Mucosa of rectum (tissue), 2 donors: ENCODE data around the gene RPP40.
"Not testable (repeated sequence)": the region's sequence is repeated elsewhere in the genome, so short reads cannot be mapped to it uniquely, and the experiment has no call there.

ENCODE experiments used
- H3K27ac ChIP-seq, 2 donors: one replicate each; pipeline ENCODE4 v1.7.0; 2013; ENCODE audit warnings: inconsistent platforms in 2 of 2, low read depth in 2 of 2, low read length in 2 of 2
- H3K27me3 ChIP-seq, 2 donors: one replicate each; pipeline ENCODE4 v1.7.0; 2013; ENCODE audit warnings: low read length in 2 of 2; ENCODE audit not compliant: control insufficient read depth in 2 of 2, insufficient read depth in 2 of 2
- H3K36me3 ChIP-seq, 2 donors: one replicate each; pipeline ENCODE4 v1.7.0; 2013; ENCODE audit warnings: low read length in 2 of 2; ENCODE audit not compliant: control insufficient read depth in 2 of 2, insufficient read depth in 2 of 2
- H3K4me1 ChIP-seq, 2 donors: one replicate each; pipeline ENCODE4 v1.7.0; 2013; ENCODE audit warnings: low read length in 2 of 2, mild to moderate bottlenecking in 1 of 2; ENCODE audit not compliant: control insufficient read depth in 2 of 2, insufficient read depth in 2 of 2
- H3K4me3 ChIP-seq, 2 donors: one replicate each; pipeline ENCODE4 v1.7.0; 2013; ENCODE audit warnings: low read length in 2 of 2
- H3K9ac ChIP-seq, 2 donors: one replicate each; pipeline ENCODE4 v1.7.0; 2013; ENCODE audit warnings: low read length in 2 of 2, low read depth in 1 of 2, mild to moderate bottlenecking in 1 of 2
- H3K9me3 ChIP-seq, 2 donors: one replicate each; pipeline ENCODE4 v1.7.0; 2013; ENCODE audit warnings: low read length in 2 of 2; ENCODE audit not compliant: control insufficient read depth in 2 of 2
- donor health status: healthy.
- donor health status: Normal muscosa, but diverticular disease.

The RPP40 gene

GRCh38 chr6:5023923-5024322, 20.1 kb upstream of the RPP40 start:
- Histone ChIP-seq H3K27ac (no peak overlapping the region), H3K9ac (no peak overlapping the region), H3K9me3 (no peaks in the 10 kb centered on the region), H3K27me3 (no peaks in the 10 kb centered on the region), H3K4me1 (peaks cover 3 to 11% of the 10 kb centered on the region in 2 donors), H3K36me3 (no peaks in the 10 kb centered on the region), H3K4me3 (no peak overlapping the region)

GRCh38 chr6:5020142-5020541, 16.3 kb upstream of the RPP40 start:
- Histone ChIP-seq H3K4me3 (no peak overlapping the region), H3K4me1 (no peaks in the 10 kb centered on the region), H3K9me3 (no peaks in the 10 kb centered on the region), H3K9ac (no peak overlapping the region), H3K27me3 (no peaks in the 10 kb centered on the region), H3K36me3 (no peaks in the 10 kb centered on the region), H3K27ac (no peak overlapping the region)

- Histone ChIP-seq H3K36me3 (no peaks in the 10 kb centered on the region), H3K9me3 (no peaks in the 10 kb centered on the region), H3K4me3 (no peak overlapping the region), H3K27me3 (no peaks in the 10 kb centered on the region), H3K27ac (no peak overlapping the region), H3K4me1 (no peaks in the 10 kb centered on the region), H3K9ac (no peak overlapping the region)
Measured at GRCh38 chr6:5014072-5014561, 10.3 kb upstream of the RPP40 start.

GRCh38 chr6:5012519-5012918, 8.7 kb upstream of the RPP40 start:
- no peaks in the 10 kb centered on the region for H3K9me3 ChIP-seq
- H3K36me3 ChIP-seq = no peaks in the 10 kb centered on the region
- H3K27me3 ChIP-seq = no peaks in the 10 kb centered on the region
- H3K4me1 ChIP-seq = no peaks in the 10 kb centered on the region
- H3K9ac ChIP-seq = no peak overlapping the region
- H3K4me3 ChIP-seq = no peak overlapping the region
- H3K27ac ChIP-seq = no peak overlapping the region

GRCh38 chr6:5011346-5011745, 7.5 kb upstream of the RPP40 start:
- no peak overlapping the region for H3K4me3 ChIP-seq
- H3K9ac ChIP-seq = no peak overlapping the region
- no peaks in the 10 kb centered on the region for H3K4me1 ChIP-seq
- no peak overlapping the region for H3K27ac ChIP-seq
- no peaks in the 10 kb centered on the region for H3K9me3 ChIP-seq
- H3K36me3 ChIP-seq = no peaks in the 10 kb centered on the region
- H3K27me3 ChIP-seq = no peaks in the 10 kb centered on the region

- Histone ChIP-seq H3K4me1 (peaks cover 5% of the 10 kb centered on the region in 2 donors), H3K27ac (no peak overlapping the region), H3K4me3 (no peak overlapping the region), H3K27me3 (no peaks in the 10 kb centered on the region), H3K36me3 (no peaks in the 10 kb centered on the region), H3K9me3 (no peaks in the 10 kb centered on the region), H3K9ac (no peak overlapping the region)
Measured at GRCh38 chr6:5007531-5007930, 3.7 kb upstream of the RPP40 start.

GRCh38 chr6:5006222-5006621, 2.4 kb upstream of the RPP40 start:
- Histone ChIP-seq H3K4me1 (peaks cover 5% of the 10 kb centered on the region in 2 donors), H3K27me3 (no peaks in the 10 kb centered on the region), H3K9ac (no peak overlapping the region), H3K4me3 (no peak overlapping the region), H3K36me3 (peaks cover 4 to 6% of the 10 kb centered on the region in 2 donors), H3K27ac (no peak overlapping the region), H3K9me3 (no peaks in the 10 kb centered on the region)

GRCh38 chr6:5005038-5005433, 1.2 kb upstream of the RPP40 start:
- H3K9me3 ChIP-seq, H3K4me1 ChIP-seq, H3K36me3 ChIP-seq, H3K9ac ChIP-seq, H3K27ac ChIP-seq, H3K27me3 ChIP-seq, H3K4me3 ChIP-seq: not testable (repeated sequence)

GRCh38 chr6:5004373-5005037, 668 bp upstream of the RPP40 start:
- peak overlapping the region; percentile 75 to 86 for H3K9ac ChIP-seq
- H3K4me3 ChIP-seq = peak overlapping the region; percentile 91 to 98
- peaks cover 4 to 7% of the 10 kb centered on the region in 2 donors for H3K36me3 ChIP-seq
- peaks cover 5% of the 10 kb centered on the region in 2 donors for H3K4me1 ChIP-seq
- H3K9me3 ChIP-seq = no peaks in the 10 kb centered on the region
- peak overlapping the region; percentile 81 to 82 for H3K27ac ChIP-seq
- no peaks in the 10 kb centered on the region for H3K27me3 ChIP-seq

- H3K9me3 ChIP-seq = no peaks in the 10 kb centered on the region
- no peak overlapping the region for H3K9ac ChIP-seq
- peaks cover 5% of the 10 kb centered on the region in 2 donors for H3K4me1 ChIP-seq
- H3K4me3 ChIP-seq = no peak overlapping the region
- peaks cover 10 to 17% of the 10 kb centered on the region in 2 donors for H3K36me3 ChIP-seq
- H3K27ac ChIP-seq = no peak overlapping the region
- no peaks in the 10 kb centered on the region for H3K27me3 ChIP-seq
Measured at GRCh38 chr6:4999586-4999985, 4.3 kb downstream of the RPP40 start.
